ENCODE data around the gene ZFHX3. TPM values are rescaled to one million over a fixed set of nuclear protein-coding genes. Genes with fewer than 3 reads are reported as not detected.

Gene ZFHX3
- total RNA-seq, 1 experiment from 2014 or later = 1.5 TPM

GRCh38 chr16:73091174-73091573 lies 43.2 kb upstream of the ZFHX3 start:
- Histone ChIP-seq H2AFZ (ENCODE audit: low read length) (no peak overlapping the region), H3K27me3 (ENCODE audit: insufficient read depth, low read length) (no peaks in the 10 kb centered on the region), H3K14ac (ENCODE audit: insufficient read depth, low read length) (no peak overlapping the region), H3K9me3 (ENCODE audit: control insufficient read depth, low read depth, low read length) (no peaks in the 10 kb centered on the region), H2BK12ac (ENCODE audit: insufficient read length, low read depth, low read length) (no peak overlapping the region), H2AK5ac (ENCODE audit: insufficient read length, low read length) (no peak overlapping the region), H2BK120ac (ENCODE audit: low read depth, low read length, poor library complexity, severe bottlenecking) (no peak overlapping the region), H4K91ac (ENCODE audit: insufficient read length, low read depth, low read length) (no peak overlapping the region), H3K9ac (ENCODE audit: extremely low read depth, insufficient read length, low read length) (no peak overlapping the region), H2BK15ac (ENCODE audit: low read depth, low read length) (no peak overlapping the region), H3K18ac (ENCODE audit: insufficient read length, low read depth, low read length) (no peak overlapping the region), H3T11ph (ENCODE audit: low read length) (no peak overlapping the region), H2BK20ac (ENCODE audit: low read depth, low read length, poor library complexity, severe bottlenecking) (no peak overlapping the region), H4K5ac (ENCODE audit: insufficient read length, low read depth, low read length) (no peak overlapping the region), H3K4me1 (ENCODE audit: insufficient read depth, low read length) (no peaks in the 10 kb centered on the region), H3K4me2 (ENCODE audit: insufficient read depth, insufficient read length, low read length) (no peak overlapping the region), H3K79me2 (ENCODE audit: insufficient read depth, low read length) (no peaks in the 10 kb centered on the region), H3K23me2 (ENCODE audit: insufficient read length, low read depth, low read length, poor library complexity, severe bottlenecking) (no peaks in the 10 kb centered on the region), H2BK5ac (ENCODE audit: insufficient read length, low read length) (no peak overlapping the region), H3K79me1 (ENCODE audit: insufficient read depth, low read depth, low read length, poor library complexity, severe bottlenecking) (no peaks in the 10 kb centered on the region), H3K23ac (ENCODE audit: insufficient read length, low read depth, low read length) (no peak overlapping the region), H4K20me1 (ENCODE audit: control insufficient read depth, insufficient read depth, insufficient read length) (no peaks in the 10 kb centered on the region), H3K27ac (ENCODE audit: insufficient read length, low read depth, low read length) (no peak overlapping the region), H3K4ac (ENCODE audit: low read depth, low read length) (no peak overlapping the region), H3K56ac (ENCODE audit: insufficient read length, low read depth, low read length) (no peak overlapping the region), H4K8ac (replicated peaks; ENCODE audit: insufficient read length, low read depth, low read length) (no peak overlapping the region)
- DNase-seq = no peak
- peaks cover 22% of the 10 kb centered on the region for H3K27me3 Mint-ChIP-seq (ENCODE audit: low read depth)
- no peaks in the 10 kb centered on the region for H3K9me3 Mint-ChIP-seq
- H3K27ac Mint-ChIP-seq = no peak overlapping the region
- no peaks in the 10 kb centered on the region for H3K36me3 Mint-ChIP-seq (ENCODE audit: insufficient read depth in 1 of 3, low read depth in 3 of 3)
- peaks cover 0 to 5% of the 10 kb centered on the region in 2 experiments; a peak in 1 of 4 replicates for H3K4me1 Mint-ChIP-seq
- no CpG with 5 or more reads among the region's 8 CpGs for WGBS (ENCODE audit: extremely low coverage, insufficient read length, low lambda C conversion rate)
- TF ChIP-seq CTCF (conservative IDR thresholded peaks at IDR 0.05) = no peak
- no peak overlapping the region for H3K4me3 Mint-ChIP-seq

Measured in H9 (cell line).